GM23338 (cell line): ENCODE data around the gene DNAJC11. TPM values are rescaled to one million over a fixed set of nuclear protein-coding genes. Genes with fewer than 3 reads are reported as not detected.

Experiments used
- ATAC-seq: fragments of 200-7000 bp; cut with Tn5 transposase; 3 replicates; pipeline ENCODE4 v1.9.1; 2020
- DNase-seq: peaks from one replicate; pipeline ENCODE4 v3.0.0-alpha.2; 2015; ENCODE audit warnings: low spot score
- H2AFZ ChIP-seq: fragments of 200-600 bp; sonication (generic); 2 replicates; pipeline ENCODE4 v1.8.0; 2016; ENCODE audit warnings: antibody characterized with exemption, mild to moderate bottlenecking, moderate library complexity
- H3F3A ChIP-seq: fragments of 200-600 bp; sonication (generic); replicated peaks from 2 replicates; pipeline ENCODE4 v1.8.0; 2017; ENCODE audit warnings: antibody characterized with exemption, mixed run types, low read depth
- H3K27ac ChIP-seq: fragments of 200-600 bp; sonication (generic); 2 replicates; pipeline ENCODE4 v1.6.1; 2016; ENCODE audit warnings: low read depth
- H3K27me3 ChIP-seq: fragments of 200-600 bp; sonication (generic); 2 replicates; pipeline ENCODE4 v1.8.0; 2016; ENCODE audit warnings: mild to moderate bottlenecking, mixed run types, moderate library complexity; ENCODE audit not compliant: insufficient read depth
- H3K36me3 ChIP-seq: fragments of 200-600 bp; sonication (generic); 2 replicates; pipeline ENCODE4 v1.8.0; 2016; ENCODE audit warnings: mild to moderate bottlenecking; ENCODE audit not compliant: insufficient read depth
- H3K4me1 ChIP-seq: fragments of 200-600 bp; sonication (generic); 2 replicates; pipeline ENCODE4 v1.8.0; 2016; ENCODE audit warnings: mild to moderate bottlenecking, moderate library complexity; ENCODE audit not compliant: insufficient read depth
- H3K4me2 ChIP-seq: fragments of 200-600 bp; sonication (generic); 2 replicates; pipeline ENCODE4 v1.7.1; 2017; ENCODE audit warnings: mixed run types
- H3K4me3 ChIP-seq: fragments of 200-600 bp; sonication (generic); 2 replicates; pipeline ENCODE4 v1.6.1; 2016; ENCODE audit warnings: mixed run types
- H3K79me2 ChIP-seq: fragments of 200-600 bp; sonication (generic); replicated peaks from 2 replicates; pipeline ENCODE4 v1.8.0; 2017; ENCODE audit warnings: mild to moderate bottlenecking; ENCODE audit not compliant: insufficient read depth
- H3K9me2 ChIP-seq: fragments of 200-600 bp; sonication (generic); 2 replicates; pipeline ENCODE4 v1.8.0; 2017; ENCODE audit not compliant: insufficient read depth
- H4K20me1 ChIP-seq: fragments of 200-600 bp; sonication (generic); replicated peaks from 2 replicates; pipeline ENCODE4 v1.8.0; 2017; ENCODE audit warnings: mild to moderate bottlenecking; ENCODE audit not compliant: insufficient read depth
- H3K27ac Mint-ChIP-seq: 2 replicates; pipeline ENCODE4 v1.8.0; 2020; ENCODE audit warnings: inconsistent platforms, mild to moderate bottlenecking, moderate library complexity, mixed read lengths
- H3K27me3 Mint-ChIP-seq: 3 replicates; pipeline ENCODE4 v1.8.0; 2022; ENCODE audit warnings: low read depth, mild to moderate bottlenecking, moderate library complexity, mixed read lengths, inconsistent platforms; ENCODE audit not compliant: insufficient read depth, poor library complexity
- H3K36me3 Mint-ChIP-seq: 3 replicates; pipeline ENCODE4 v1.8.0; 2021; ENCODE audit warnings: low read depth, mild to moderate bottlenecking, inconsistent platforms, moderate library complexity, mixed read lengths
- H3K4me1 Mint-ChIP-seq: 3 replicates; pipeline ENCODE4 v1.8.0; 2020; ENCODE audit warnings: mild to moderate bottlenecking, inconsistent platforms, mixed read lengths
- H3K4me3 Mint-ChIP-seq: 3 replicates; pipeline ENCODE4 v1.8.0; 2021; ENCODE audit warnings: moderate library complexity, mild to moderate bottlenecking, inconsistent platforms, mixed read lengths
- H3K9me3 Mint-ChIP-seq: 3 replicates; pipeline ENCODE4 v1.8.0; 2020; ENCODE audit warnings: moderate library complexity, mild to moderate bottlenecking, inconsistent platforms, mixed read lengths
- CREB1 ChIP-seq: fragments of 250-450 bp; sonication (Bioruptor Pico); IDR thresholded peaks from 2 replicates; pipeline ENCODE4 v1.5.0; 2020; ENCODE audit warnings: low read depth, mild to moderate bottlenecking, moderate library complexity
- CTCF ChIP-seq, 2 experiments: fragments of 200-600 bp in 1 of 2; sonication (generic) in 1 of 2; conservative IDR thresholded peaks; 2 replicates each; pipeline versions ENCODE4 v1.5.1 to v1.6.1; 2016 to 2017; ENCODE audit warnings: antibody characterized with exemption in 2 of 2, low read depth in 2 of 2, mild to moderate bottlenecking in 2 of 2, moderate library complexity in 1 of 2
- ETS1 ChIP-seq: IDR thresholded peaks from 2 replicates; pipeline ENCODE4 v1.6.1; 2016; ENCODE audit warnings: antibody characterized with exemption
- EZH2 ChIP-seq: fragments of 200-600 bp; sonication (generic); IDR thresholded peaks from one replicate; pipeline ENCODE4 v1.8.0; 2017; ENCODE audit warnings: antibody characterized with exemption, mild to moderate bottlenecking, low read depth; ENCODE audit not compliant: unreplicated experiment
- EZH2phosphoT487 ChIP-seq: fragments of 200-600 bp; sonication (generic); IDR thresholded peaks from one replicate; pipeline ENCODE4 v1.8.1; 2018; ENCODE audit warnings: antibody characterized with exemption; ENCODE audit not compliant: unreplicated experiment
- JUNB ChIP-seq: IDR thresholded peaks from one replicate; pipeline ENCODE4 v1.6.1; 2016; ENCODE audit warnings: antibody characterized with exemption; ENCODE audit not compliant: unreplicated experiment
- NANOG ChIP-seq: IDR thresholded peaks from 2 replicates; pipeline ENCODE4 v1.6.1; 2016; ENCODE audit warnings: antibody characterized with exemption, borderline replicate concordance
- POLR2AphosphoS5 ChIP-seq: IDR thresholded peaks from 2 replicates; pipeline ENCODE4 v1.6.1; 2016; ENCODE audit warnings: antibody characterized with exemption, low read depth
- REST ChIP-seq: IDR thresholded peaks from one replicate; pipeline ENCODE4 v1.6.1; 2018; ENCODE audit warnings: antibody characterized with exemption; ENCODE audit not compliant: unreplicated experiment
- STAT1 ChIP-seq: IDR thresholded peaks from one replicate; pipeline ENCODE4 v1.6.1; 2016; ENCODE audit warnings: antibody characterized with exemption; ENCODE audit not compliant: unreplicated experiment
- ZNF114 ChIP-seq: fragments of 250-450 bp; sonication (Bioruptor Pico); IDR thresholded peaks from 2 replicates; pipeline ENCODE4 v1.5.0; 2020; ENCODE audit warnings: mild to moderate bottlenecking, moderate library complexity
- ZNF331 ChIP-seq: fragments of 250-450 bp; sonication (Bioruptor Pico); IDR thresholded peaks from 2 replicates; pipeline ENCODE4 v1.5.0; 2020; ENCODE audit warnings: low read depth, mild to moderate bottlenecking, moderate library complexity
- ZNF462 ChIP-seq: fragments of 250-450 bp; sonication (Bioruptor Pico); IDR thresholded peaks from 2 replicates; pipeline ENCODE4 v1.5.0; 2020; ENCODE audit warnings: mild to moderate bottlenecking, moderate library complexity
- polyA plus RNA-seq: library from polyadenylated mRNA; unstranded; fragments of >200 nt; fragmentation: Nextera tagmentation; extraction: Ambion mirVana; gene quantifications from 2 replicates; pipeline ENCODE4 v1.2.1, GENCODE V29; 2016
- total RNA-seq: library from RNA; depleted of rRNA; stranded (reverse); fragments of >200 nt; shearing (Covaris generic); gene quantifications from 2 replicates; pipeline ENCODE4 v1.2.3, GENCODE V29; 2014

DNAJC11 gene
- total and polyA plus RNA-seq, 2 experiments from 2014 or later, result 48.4 to 67.2 TPM

GRCh38 chr1:6726253-6726652 lies 24.6 kb upstream of the DNAJC11 start:
- Mint-ChIP-seq H3K4me1 (peaks cover 21% of the 10 kb centered on the region), H3K27me3 (peaks cover 10% of the 10 kb centered on the region), H3K4me3 (no peak overlapping the region), H3K36me3 (no peaks in the 10 kb centered on the region; the same call in 2 of the 3 replicates), H3K27ac (no peak overlapping the region), H3K9me3 (no peaks in the 10 kb centered on the region; the same call in 2 of the 3 replicates)
- H3K79me2 ChIP-seq, result no peaks in the 10 kb centered on the region
- no peak overlapping the region for H3K4me3 ChIP-seq
- H2AFZ ChIP-seq, result no peak overlapping the region
- no peak overlapping the region for H3K4me2 ChIP-seq
- no peaks in the 10 kb centered on the region for H3K36me3 ChIP-seq
- no peak for TF ChIP-seq POLR2AphosphoS5
- no peak for TF ChIP-seq ETS1
- TF ChIP-seq STAT1, result no peak
- TF ChIP-seq JUNB, result no peak
- TF ChIP-seq CREB1 (CRISPR knock-in tag), result no peak
- no peak for TF ChIP-seq EZH2
- no peak for TF ChIP-seq REST
- no peak for TF ChIP-seq EZH2phosphoT487
- TF ChIP-seq ZNF114 (CRISPR knock-in tag), result no peak
- TF ChIP-seq ZNF462 (CRISPR knock-in tag), result no peak
- TF ChIP-seq CTCF (conservative IDR thresholded peaks at IDR 0.05; ENCODE audit: low read depth in 2 of 2), result no peak
- no peak for TF ChIP-seq ZNF331 (CRISPR knock-in tag)
- no peak for TF ChIP-seq NANOG
- no peak overlapping the region for H3K27ac ChIP-seq
- no peak for DNase-seq
- no peaks in the 10 kb centered on the region for H3K9me2 ChIP-seq
- H3K27me3 ChIP-seq, result no peaks in the 10 kb centered on the region
- H3K4me1 ChIP-seq, result 0 out of 2 replicates have a peak, but pooled peaks cover 9% of the 10 kb centered on the region
- ATAC-seq, result no peak
- H3F3A ChIP-seq, result no peaks in the 10 kb centered on the region
- H4K20me1 ChIP-seq, result no peaks in the 10 kb centered on the region
